Astrocyte of the spinal cord (primary cell): ENCODE results near the gene CNTNAP5.

Experiments
- DNase-seq: peaks from one replicate; pipeline ENCODE4 v3.0.0; 2011; ENCODE audit warnings: low read depth, low spot score
- H3K4me3 ChIP-seq: 2 replicates; pipeline ENCODE4 v1.5.1; 2011; ENCODE audit warnings: low read depth, mild to moderate bottlenecking, low read length, moderate library complexity
- in situ Hi-C: cut with HindIII; loops from 2 replicates; pipeline ENCODE4 v1.10.0; 2017; ENCODE audit warnings: low sequenced_read_pairs
- TF ChIP-seq, protein P1 (sequence below): IDR thresholded peaks from 2 replicates; pipeline ENCODE4 v1.5.1; 2012; ENCODE audit warnings: low read depth, mild to moderate bottlenecking, low read length, inconsistent platforms

Gene CNTNAP5

DNA sequence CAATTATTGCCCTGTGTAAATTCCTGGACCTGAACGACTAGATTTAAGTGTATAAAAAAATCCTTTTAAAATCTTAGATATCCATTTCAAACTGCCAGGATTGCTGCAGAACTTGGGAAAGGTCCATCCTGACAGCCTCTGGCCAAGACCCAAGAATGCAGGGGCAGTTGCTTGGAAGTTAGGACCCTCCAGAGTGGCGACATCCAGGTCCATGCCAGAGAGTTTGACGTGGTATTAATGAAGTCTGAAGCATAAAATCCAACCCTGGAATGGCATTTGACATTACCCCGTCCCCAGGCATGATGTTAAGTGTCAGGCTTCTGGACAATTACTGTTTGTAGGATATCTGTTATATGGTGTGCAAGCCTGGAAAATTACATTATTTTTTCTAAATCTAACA, 810.2 kb downstream of the CNTNAP5 start:
- in situ Hi-C loops, result no loop called here
- no peak for DNase-seq
- no peak overlapping the region for H3K4me3 ChIP-seq
- TF ChIP-seq, protein P1, sequence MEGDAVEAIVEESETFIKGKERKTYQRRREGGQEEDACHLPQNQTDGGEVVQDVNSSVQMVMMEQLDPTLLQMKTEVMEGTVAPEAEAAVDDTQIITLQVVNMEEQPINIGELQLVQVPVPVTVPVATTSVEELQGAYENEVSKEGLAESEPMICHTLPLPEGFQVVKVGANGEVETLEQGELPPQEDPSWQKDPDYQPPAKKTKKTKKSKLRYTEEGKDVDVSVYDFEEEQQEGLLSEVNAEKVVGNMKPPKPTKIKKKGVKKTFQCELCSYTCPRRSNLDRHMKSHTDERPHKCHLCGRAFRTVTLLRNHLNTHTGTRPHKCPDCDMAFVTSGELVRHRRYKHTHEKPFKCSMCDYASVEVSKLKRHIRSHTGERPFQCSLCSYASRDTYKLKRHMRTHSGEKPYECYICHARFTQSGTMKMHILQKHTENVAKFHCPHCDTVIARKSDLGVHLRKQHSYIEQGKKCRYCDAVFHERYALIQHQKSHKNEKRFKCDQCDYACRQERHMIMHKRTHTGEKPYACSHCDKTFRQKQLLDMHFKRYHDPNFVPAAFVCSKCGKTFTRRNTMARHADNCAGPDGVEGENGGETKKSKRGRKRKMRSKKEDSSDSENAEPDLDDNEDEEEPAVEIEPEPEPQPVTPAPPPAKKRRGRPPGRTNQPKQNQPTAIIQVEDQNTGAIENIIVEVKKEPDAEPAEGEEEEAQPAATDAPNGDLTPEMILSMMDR, result no peak

DNA sequence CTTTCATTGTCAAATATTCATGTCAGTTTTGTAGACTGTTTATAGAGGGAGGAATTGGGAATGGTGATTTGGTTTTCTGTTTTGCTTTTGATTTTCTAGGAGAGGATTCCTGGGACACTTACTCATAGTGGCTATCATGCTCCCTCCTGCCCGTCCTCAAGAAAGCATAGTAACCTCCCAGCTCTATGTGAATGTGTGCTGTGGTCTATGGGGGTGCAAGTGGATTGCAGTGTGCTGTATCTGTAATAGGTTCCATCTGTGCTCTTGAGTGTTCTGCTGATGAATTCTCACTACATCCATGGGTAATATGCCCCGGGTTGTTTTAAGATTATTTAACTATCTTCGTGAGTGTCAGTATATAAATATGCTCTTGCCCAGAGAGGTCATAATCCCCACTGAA, 811.3 kb downstream of the CNTNAP5 start:
- TF ChIP-seq, protein P1, result no peak
- H3K4me3 ChIP-seq, result no peak overlapping the region
- in situ Hi-C loops, result no loop called here
- peak; percentile 45 for DNase-seq

DNA sequence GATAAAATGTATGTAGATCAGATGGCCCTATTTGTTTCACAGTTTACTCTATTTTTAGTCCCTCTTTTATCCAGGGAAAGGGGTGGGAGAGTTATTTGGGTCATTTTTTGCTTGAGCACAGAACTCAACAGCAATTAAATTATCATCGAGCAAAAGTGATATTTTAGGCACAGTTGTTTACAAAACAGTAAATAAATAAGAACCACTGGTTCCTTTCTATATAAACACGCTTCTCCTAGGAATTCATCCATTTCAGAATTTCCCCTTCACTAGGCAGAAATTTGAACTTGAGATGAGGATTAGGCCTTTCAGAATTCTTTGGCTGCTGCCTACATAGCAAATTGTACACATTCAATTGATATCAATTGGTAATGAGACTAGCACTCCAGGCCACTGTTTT, 812.4 kb downstream of the CNTNAP5 start:
- in situ Hi-C loops, result no loop called here
- H3K4me3 ChIP-seq, result no peak overlapping the region
- DNase-seq, result no peak
- TF ChIP-seq, protein P1, result no peak

DNA sequence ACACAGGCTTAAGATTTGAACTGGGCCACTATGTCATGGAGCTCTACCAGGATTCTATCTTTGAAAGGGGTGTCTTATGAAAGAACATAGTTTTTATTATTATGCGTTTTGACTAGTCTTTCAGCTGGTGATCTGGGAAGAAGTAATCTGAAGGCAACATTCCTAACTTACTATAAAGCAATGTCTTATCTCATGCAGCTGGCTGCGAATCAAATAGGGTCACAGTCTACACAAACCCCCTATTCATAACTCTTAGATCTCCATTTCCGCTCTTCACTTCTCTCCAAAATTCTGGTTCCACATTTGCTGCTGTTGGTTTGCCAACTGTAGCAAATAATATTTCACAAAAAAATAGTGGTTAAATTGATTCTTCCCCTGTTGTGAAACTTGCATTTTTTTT, 813.3 kb downstream of the CNTNAP5 start:
- in situ Hi-C loops, result no loop called here

DNA sequence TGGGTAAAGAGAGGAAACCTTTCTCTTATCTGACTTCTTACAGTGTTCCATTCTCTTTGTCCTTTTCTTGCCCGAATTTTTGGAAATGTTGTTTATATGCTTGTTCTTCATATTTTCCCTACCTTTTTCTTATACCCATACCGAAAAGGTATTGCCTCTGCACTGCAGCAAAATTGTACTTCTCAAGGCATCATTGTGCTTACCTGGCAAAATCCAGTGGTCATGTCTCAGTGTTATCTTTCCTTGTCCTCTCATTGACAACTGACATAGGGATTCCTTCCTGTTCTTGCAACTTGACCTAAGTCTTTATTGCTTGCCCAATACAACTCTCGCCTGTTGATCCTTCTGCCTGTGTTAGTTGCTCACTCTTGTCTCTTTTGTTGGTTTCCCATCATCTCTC, 842.2 kb downstream of the CNTNAP5 start:
- no peak overlapping the region for H3K4me3 ChIP-seq
- DNase-seq, result no peak
- TF ChIP-seq, protein P1, result no peak
- in situ Hi-C loops, result no loop called here

More for the DNA sequence above, 813.3 kb downstream of the CNTNAP5 start:
- H3K4me3 ChIP-seq, result no peak overlapping the region
- TF ChIP-seq, protein P1, result no peak
- no peak for DNase-seq

DNA sequence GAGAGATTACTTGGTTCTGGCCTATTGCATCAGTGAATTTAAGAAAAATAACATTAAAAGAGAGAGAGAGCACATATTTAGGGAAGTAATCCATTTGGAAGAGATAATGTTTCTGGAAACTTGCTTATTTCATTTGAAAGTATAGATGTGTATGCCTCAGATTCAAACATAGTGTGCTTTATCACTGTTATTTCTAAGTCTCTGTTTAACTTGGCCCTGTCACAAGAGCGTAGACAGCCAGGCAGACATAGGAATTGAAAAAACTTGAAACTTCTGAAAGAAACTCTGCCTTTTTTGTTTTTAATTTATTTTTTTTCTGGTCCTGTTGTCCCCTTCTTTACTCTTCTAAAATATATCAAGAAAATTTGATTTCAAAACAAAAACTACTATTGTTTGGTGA, 849.1 kb downstream of the CNTNAP5 start:
- no peak for DNase-seq
- H3K4me3 ChIP-seq, result no peak overlapping the region
- in situ Hi-C loops, result no loop called here
- TF ChIP-seq, protein P1, result no peak

DNA sequence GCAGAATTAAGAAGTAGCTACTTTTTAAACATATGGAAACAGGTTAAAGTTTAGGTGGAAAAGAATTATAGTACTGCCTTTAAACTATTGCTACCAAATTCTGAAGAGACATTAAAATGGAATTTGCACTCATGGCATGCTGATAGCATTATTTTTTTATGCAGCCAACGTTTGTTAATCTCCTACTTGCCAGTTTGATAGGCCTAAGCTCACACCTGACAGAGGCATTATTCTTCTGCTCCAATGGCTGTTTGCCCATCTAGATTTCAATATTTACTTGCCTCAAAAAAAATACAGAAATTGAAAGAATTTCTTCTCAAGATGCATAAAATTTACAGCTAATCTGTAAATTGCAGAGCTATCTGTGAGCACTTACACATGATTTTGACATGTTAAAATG, 849.6 kb downstream of the CNTNAP5 start:
- DNase-seq, result no peak
- in situ Hi-C loops, result no loop called here
- TF ChIP-seq, protein P1, result no peak
- no peak overlapping the region for H3K4me3 ChIP-seq
